Left ventricle myocardium superior (tissue), 1 donor: ENCODE data around the gene FGB. TPM values are rescaled to one million over a fixed set of nuclear protein-coding genes. Genes with fewer than 3 reads are reported as not detected.

Experiments
- ATAC-seq: fragments of 200-7000 bp; cut with Tn5 transposase; one replicate; pipeline ENCODE4 v1.9.1; 2020; ENCODE audit warnings: mild to moderate bottlenecking, moderate library complexity
- DNase-seq: peaks from one replicate; pipeline ENCODE4 v3.0.0-alpha.2; 2020
- intact Hi-C: fragments of 100-400 bp; cut with micrococcal nuclease; formaldehyde crosslinking; loops from one replicate; pipeline ENCODE4 v1.11.0; 2022
- long read RNA-seq: library from polyadenylated mRNA; unstranded; transcript quantifications from one replicate; pipeline ENCODE4 v2.0.0, GENCODE V29; 2021
- total RNA-seq: library from RNA; stranded (reverse); fragmentation: NEBNext Ultra II Directional; extraction: Animal tissue kit (Norgen Biotek cat#: 25700); gene quantifications from one replicate; pipeline ENCODE4 v1.2.1, GENCODE V29; 2021
- donor health status: DM: no; HTN: yes; CAD: no; lungs with severe emphysema.

The FGB gene
- not detected for total RNA-seq
- long read RNA-seq = 0 reads

DNA sequence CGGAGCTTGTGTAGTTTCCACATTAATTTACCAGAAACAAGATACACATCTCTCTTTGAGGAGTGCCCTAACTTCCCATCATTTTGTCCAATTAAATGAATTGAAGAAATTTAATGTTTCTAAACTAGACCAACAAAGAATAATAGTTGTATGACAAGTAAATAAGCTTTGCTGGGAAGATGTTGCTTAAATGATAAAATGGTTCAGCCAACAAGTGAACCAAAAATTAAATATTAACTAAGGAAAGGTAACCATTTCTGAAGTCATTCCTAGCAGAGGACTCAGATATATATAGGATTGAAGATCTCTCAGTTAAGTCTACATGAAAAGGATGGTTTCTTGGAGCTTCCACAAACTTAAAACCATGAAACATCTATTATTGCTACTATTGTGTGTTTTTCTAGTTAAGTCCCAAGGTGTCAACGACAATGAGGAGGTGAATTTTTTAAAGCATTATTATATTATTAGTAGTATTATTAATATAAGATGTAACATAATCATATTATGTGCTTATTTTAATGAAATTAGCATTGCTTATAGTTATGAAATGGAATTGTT lies at the start of gene FGB:
Gene FGB, plus strand, starts transcription at position 315 of the 558 bp plus-strand sequence. Its CDS starts 8 bp downstream, at position 323.
- DNase-seq (no peak), ATAC-seq (no peak)
- intact Hi-C loops = no loop called here

DNA sequence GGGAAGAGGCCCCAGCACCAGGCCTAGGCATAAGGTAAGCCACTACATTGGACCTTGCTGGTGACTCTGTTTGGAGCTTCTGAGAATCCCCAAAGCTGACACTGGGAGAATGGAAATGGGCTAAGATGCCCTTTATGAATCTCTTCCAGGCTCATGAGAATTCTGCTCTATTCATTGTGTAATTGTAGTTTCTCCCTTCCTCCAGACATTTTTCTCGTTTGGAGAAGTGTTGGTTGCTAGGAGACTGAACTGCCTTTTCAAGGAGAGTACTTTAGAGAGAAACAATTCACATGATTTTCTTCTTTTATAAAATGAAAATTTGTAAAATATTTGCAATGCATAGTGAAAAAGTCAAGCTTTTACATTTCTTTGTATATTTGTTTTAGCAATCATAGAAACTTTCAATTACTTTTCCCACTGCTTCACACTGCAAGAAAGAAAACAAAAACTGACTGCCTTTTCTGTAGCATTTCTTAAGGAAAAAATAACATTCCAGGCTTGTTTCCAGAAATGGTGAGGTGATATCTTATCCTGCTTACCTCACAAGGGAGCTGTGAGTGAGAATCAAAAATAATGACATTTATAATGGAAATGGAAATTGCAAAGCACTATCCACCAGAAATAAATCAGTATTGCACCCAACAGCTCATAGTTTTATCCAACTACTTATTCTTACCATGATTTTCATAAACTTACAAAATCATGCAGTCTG lies 46.3 kb upstream of the FGB start:
- ATAC-seq = no peak
- no peak for DNase-seq
- intact Hi-C loops = no loop called here

DNA sequence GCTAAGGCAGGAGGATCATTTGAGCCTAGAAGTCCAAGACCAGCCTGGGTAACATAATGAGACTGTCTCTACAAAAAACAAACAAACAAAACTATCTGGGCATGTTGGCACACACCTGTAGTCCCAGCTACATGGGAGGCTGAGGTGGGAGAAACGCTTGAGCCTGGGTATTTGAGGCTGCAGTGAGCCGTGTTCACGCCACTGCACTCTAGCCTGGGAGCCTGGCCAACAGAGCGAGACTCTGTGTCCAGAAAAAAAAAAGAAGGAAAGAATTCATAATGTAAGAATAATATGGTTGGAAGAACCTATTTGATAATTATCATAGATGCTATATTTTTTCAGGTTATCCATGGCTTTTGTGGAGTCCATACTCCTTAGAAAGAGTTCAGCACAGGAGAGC lies 45.2 kb upstream of the FGB start:
- DNase-seq = no peak

DNA sequence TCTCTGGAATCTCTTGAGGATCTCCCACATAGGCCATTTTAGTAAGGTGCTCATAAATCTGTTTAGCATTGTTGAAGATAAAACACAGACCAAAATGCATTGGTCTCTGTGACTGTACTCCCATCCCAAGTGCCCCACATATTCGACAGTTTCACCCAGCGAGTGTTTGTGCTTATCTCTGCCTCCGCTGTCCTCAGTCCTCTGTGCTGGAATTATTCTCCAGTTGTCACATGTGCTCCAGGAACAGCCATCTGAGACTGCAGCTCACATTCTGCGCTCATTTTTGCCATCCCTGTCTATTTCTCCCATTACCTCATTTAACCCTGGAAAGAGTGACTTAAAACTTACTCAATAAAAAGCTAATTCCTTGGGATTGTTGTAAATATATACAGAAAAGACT lies 43.6 kb upstream of the FGB start:
- intact Hi-C loops = no loop called here
- DNase-seq (no peak), ATAC-seq (peak; percentile 38)

More for the DNA sequence above, 45.2 kb upstream of the FGB start:
- intact Hi-C loops = no loop called here
- ATAC-seq = no peak

DNA sequence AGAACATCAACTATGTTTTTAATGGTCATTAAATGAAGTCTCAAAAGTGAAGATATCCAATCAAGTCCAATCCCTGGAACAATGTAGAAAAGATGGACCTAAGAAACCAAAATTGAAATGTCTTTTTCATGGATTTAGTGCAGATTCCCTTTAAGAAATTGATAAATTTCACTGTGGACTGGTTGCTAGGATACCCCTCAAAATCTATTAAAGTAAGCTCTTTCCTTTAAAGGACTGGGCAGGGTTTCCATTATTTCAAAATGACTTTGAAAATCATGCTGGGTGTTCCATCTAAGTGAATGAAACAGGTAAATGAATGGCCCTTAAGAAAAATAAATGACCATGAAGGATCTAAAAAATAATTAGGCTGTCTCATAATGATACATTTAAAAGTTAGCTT lies 41.2 kb upstream of the FGB start:
- ATAC-seq (no peak), DNase-seq (no peak)
- intact Hi-C loops = no loop called here

DNA sequence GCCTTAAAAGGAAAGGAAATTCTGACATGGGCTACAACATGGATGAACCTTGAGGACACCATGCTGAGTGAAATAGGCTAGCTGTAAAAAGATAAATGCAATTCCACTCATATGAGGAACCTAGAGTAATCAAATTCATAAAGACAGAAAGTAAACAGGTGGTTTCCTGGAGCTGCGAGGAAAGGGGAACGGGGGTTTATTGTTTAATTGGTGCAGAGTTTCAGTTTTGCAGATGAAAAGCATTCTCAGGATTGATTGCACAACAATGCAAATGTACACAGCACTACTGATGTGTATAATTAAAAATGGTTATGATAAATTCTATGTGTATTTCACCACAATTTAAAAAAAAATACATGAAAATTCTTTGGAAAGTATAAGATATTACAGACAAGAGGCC lies 36.7 kb upstream of the FGB start:
- ATAC-seq (no peak), DNase-seq (no peak)
- intact Hi-C loops = no loop called here

DNA sequence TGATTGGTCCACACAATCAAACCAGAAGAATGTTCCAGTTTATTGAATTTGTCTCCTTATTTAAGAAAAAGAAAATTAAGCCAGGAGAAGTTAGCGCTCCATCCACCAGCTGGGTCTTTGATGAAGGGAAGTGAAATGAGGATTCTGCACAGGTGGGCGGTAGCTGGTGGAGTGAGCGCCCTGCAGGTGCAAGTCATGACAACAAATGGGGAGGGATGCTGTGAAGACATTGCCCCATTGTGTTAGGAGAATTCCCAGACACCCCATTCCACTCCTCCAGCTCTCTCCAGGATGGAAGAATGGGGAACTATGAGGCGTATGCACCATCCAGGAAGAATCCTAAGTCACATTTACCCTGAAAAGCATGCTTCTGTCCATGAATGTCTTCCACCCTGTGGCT lies 35.5 kb upstream of the FGB start:
- intact Hi-C loops = no loop called here
- ATAC-seq = no peak
- DNase-seq = no peak

DNA sequence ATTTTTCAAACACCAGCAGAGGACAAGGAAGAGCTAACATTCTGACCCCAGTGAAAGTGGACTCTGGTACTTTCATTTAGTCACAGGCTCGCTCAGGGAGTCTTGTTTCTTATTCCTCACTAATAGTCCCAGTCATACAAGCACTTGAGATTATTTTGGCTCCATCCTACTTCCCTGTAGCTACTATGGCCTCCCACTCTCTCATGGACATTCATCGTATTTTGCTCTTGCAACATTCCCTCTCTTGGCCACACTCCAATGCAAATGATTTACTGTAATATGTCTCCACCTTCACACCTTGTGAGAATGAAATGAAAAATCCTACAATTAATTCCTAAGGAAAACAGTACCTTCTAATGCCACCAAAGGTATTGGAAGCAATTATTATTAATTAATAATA lies 33.9 kb upstream of the FGB start:
- DNase-seq = no peak
- intact Hi-C loops = no loop called here
- ATAC-seq = no peak

DNA sequence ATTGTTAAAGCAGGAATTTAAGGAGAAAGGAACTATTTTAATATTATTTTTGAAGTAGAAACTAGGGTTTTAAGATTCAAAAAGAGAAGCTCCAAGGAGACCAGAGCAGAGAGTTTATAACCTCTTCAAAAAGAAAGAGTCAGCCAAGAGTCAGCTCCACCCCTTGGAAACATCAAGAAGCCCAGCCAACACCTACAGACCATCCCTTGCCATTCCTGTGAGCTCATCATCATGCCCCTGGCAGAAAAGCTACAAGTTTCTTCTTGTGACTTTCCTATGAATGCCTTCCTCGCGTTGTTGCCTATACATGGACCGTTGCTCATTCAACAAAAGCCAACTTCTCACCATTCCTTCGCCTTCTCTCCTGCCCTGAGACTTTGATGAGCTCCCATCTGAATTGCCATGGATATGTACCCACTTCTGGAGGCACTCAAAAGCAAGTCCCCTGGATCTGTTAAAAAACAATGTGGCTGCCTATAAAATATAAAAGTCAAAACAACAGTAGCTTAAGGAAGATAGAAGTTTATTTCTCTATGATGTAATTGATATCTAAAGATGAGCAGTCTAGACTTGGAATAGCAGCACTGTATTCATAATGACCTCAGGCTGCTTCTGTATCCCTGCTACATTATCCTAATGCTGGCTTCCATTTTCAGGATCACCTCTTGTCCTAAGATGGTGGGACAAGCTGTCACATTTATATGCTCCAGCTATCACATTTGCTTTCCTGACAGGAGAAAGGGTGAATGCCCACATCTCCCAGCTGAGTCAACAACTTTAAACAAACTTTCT lies 32.9 kb upstream of the FGB start:
- ATAC-seq (no peak), DNase-seq (no peak)
- intact Hi-C loops = no loop called here

DNA sequence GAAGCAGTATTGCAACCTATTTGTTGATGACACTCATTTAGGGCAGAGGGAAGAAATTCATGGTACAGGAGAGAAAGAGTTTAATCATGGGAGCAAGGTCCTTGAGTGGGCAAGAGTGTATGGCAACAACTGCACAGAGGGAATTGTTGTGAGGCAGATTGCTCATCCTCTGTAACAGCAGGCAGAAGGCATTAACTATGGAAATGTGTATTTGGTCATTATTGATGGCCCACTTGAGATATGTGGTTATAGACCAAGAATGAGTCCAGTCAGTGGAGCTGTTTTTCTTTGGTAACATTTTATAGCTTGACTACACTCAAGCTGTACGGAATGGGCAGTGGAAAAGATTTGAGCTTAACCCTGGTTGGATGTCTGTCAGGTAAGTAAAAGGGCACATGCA lies 28.5 kb upstream of the FGB start:
- intact Hi-C loops = no loop called here
- DNase-seq = no peak

DNA sequence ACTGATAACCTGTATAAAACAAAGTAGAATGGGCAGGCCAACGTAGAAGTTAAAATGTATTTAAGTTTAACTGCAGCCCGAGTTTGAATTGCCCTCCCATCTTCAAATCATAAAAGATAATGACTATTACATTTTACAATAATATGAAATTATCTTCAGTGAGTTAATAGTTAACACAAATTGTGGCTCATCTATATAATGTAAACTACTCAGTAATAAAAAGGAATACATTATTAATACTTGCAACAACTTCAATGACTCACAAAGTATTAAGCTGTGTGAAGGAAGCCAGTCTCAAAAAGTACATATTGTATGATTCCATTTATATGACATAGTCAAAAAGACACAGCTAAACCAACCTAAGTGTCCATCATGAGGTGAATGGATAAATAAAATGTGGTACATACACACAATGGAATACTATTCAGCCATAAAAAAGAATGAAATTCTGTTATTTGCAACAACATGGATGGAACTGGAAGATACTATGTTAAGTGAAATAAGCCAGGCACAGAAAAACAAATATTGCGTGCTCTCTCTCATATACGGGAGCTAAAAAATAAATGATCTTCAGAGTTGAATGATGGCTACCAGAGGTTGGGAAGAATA lies 20.4 kb upstream of the FGB start:
- ATAC-seq = no peak

More for the DNA sequence above, 28.5 kb upstream of the FGB start:
- ATAC-seq = no peak

DNA sequence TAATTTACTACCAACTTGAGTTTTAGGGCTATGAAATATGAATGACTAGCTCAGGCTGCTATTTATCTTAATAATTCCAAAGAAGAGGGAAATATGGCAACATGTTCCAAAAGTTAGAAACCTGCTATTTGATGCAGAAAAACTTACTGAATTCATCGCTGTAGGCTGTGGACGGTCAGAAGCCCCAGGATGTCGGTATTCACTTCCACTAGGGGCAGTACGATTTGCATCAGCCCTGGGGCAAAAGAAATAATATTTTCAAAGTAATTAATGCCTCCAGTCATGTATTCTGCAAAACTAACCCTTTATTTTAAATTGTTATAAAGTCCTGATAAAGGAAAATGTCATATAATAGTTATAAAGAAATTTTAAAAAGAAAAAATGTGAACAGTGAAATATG lies 17.1 kb upstream of the FGB start:
- ATAC-seq (no peak), DNase-seq (no peak)
- intact Hi-C loops = no loop called here

More for the DNA sequence above, 20.4 kb upstream of the FGB start:
- no peak for DNase-seq
- intact Hi-C loops = no loop called here

DNA sequence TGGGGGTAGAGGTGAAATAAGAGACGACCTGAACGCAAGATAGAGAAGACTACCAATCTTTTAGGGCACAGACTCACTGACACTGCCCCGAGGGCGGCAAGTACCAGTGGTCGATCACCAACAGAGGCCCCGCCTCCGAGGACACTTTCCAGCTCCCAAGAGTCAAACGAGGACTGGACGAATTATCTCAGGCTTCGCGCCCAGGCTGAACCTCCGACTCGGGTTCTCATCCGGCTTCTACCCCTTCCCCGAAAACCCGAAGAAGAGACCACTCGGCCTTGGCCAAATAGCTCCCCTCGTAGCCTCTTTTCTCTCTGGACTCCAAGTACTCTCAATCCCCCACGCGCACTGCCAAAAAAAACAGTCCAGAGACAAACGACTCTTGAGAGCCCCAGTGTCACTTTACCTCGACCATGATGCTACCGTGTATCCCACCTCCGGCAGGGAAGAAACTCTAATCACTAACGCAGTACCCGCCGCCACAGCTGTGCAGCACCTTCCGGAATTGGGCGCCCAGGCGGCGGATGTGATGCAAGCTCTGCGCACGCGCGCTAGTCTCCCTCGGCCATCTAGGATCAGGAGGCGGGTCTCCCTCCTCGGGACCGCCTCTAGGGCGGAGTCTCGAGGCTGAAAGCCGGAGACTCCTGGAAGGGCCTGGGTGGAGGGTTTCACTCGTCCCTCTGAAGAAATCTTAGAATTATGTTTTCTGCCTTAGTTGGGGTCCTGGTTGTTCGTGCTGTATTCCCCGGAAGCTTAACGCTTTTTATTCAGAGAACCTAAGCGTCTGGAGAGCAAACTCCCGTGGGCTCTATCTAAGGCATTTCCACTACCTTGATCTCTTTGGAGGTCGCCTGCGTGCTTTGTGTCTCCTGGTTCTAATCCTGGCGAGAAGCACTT lies 12.7 kb upstream of the FGB start, which contains the start of gene PLRG1:
Gene PLRG1, minus strand, starts transcription at position 507 of the 897 bp plus-strand sequence. Its CDS starts 92 bp downstream, at position 415.
- ATAC-seq (peak; percentile 100), DNase-seq (peak; percentile 99)
- intact Hi-C loops = loop anchor here (10.0 kb wide), 1 partner anchor 825 kb away; the partner anchor contains the start of gene MAP9

DNA sequence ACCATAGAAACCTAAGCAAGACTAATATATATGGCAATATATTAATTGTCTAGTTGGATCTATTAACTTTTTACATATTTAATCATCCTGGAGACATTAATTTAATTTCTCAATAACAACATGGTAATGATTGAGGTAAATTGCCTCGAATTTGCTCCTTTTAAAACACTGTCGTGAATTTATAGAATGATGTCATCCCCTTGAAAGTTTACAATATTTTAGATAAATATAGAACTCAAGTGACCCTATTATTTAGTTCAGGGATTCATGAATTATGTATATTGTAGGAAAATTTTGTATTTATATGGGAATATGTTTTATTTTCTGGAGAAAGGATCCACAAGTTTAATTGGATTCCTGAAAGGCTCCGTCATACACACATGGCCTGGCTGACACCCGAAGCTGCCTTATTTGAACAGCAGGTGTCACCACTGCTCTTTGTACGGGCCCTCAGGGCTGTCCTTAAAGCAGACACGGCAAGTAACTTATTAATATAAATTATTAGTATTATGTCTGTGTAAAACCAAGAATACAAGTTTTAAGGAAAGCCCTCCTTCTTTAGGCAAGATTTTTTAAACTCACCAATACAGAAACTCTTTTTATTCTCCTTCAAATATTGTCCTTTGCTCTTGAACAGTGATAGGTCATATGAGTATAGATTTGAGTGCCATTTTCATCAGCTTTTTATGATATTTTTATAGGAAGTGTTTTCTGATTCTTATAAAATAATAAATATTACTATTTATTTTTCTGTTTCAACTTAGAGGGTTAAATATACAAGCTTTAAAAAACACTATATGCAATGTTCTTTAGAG lies 10.7 kb upstream of the FGB start:
- peak; percentile 76 for DNase-seq
- ATAC-seq = peak; percentile 70
- intact Hi-C loops = loop anchor here (10.0 kb wide), 1 partner anchor 823 kb away; the partner anchor contains the start of gene MAP9

DNA sequence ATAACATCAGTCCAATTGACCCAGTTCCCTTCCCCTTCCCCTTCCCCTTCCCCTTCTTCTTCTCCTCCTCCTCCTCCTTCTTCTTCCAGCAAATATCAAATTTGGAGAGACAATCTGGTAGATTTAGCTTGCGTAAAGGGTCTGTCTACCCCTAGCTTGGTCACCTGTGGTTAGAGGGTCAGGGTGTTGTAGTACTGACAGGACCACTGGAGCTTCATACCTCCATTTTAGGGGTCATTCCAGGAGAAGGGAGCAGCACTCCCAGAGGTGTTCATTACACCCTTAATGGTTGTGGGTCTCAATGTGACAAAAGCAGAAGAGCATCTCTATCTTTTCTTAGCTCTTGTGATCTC lies 3.7 kb upstream of the FGB start:
- no peak for DNase-seq
- intact Hi-C loops = loop anchor here (10.0 kb wide), 1 partner anchor 816 kb away; the partner anchor contains the start of gene MAP9
- no peak for ATAC-seq

DNA sequence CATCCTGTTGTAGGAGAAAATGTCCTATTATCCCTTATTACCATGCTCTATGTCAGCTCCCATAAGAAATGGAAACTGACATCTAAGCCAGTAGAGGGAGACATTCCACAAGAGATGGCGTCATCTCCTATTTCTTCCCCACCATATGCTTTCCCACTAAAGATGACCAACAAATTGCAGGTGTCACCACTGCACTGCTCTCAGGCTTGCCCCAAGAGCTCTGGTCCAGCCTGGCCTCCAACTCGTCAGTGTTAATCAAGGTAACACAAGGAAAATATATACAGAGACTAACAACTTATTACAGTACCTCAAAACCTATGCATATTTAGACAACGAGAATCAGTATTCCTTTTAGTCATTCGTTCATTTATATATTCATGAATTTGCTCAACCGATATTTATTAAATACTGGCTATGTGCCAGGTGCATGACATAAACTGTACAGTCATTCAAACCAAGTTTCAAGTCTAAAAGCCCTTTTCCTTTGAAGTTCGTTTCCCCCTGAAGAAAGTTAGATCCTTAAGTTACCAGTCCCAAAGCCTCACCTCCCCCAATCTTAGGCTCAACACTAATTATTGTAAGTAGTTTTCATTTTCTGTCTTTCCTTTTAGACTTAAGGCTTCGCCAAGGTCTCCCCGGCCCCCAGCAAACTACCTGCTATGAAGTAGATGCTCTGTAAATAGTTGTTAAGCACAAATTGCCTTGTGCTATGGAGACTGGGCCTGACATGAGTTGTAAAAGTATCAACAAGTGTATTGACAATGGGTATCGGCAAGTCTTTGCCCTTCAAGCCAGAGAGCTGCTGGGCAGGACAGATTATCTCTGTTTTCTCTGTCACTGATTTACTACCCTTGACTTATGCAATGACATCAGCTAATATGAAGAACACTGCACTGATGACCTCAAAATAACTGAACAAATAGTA lies 3.1 kb upstream of the FGB start:
- intact Hi-C loops = loop anchor here (10.0 kb wide), 1 partner anchor 815 kb away; the partner anchor contains the start of gene MAP9
- ATAC-seq (no peak), DNase-seq (no peak)

DNA sequence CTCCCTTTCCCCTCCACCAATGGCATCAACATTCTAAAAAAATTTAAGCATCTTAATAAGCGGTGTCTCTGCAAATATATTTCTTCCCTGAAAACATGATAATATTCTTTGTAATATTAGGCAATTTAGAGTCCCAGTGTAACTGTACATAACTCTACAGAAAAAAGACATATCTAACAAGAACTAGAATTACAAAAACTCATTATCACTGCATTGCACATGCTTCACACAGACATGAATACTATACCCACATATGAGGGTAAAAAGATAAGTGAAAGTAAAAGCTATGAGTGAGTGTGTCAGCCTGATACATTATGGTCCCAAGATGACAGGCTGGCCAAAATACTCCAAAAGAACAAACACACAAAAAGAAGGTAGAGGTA lies 2.4 kb upstream of the FGB start:
- intact Hi-C loops = no loop called here
- no peak for ATAC-seq
- no peak for DNase-seq
